ENCODE measurements around the gene TRMT2A. TPM values are rescaled to one million over a fixed set of nuclear protein-coding genes. Genes with fewer than 3 reads are reported as not detected.

The TRMT2A gene
- total RNA-seq, 3 donors from 2014 or later: 143 to 161 (median 146) TPM

GRCh38 chr22:20142711-20143621 is 25.9 kb upstream of the TRMT2A start:
- Mint-ChIP-seq H3K4me3 (no peak overlapping the region), H3K27me3 (ENCODE audit: low read depth) (no peaks in the 10 kb centered on the region), H3K36me3 (ENCODE audit: insufficient read depth) (peaks cover 4% of the 10 kb centered on the region), H3K4me1 (ENCODE audit: low read depth) (peaks cover 1% of the 10 kb centered on the region), H3K9me3 (no peaks in the 10 kb centered on the region)
- no peak for ATAC-seq
- no peak for DNase-seq

- Mint-ChIP-seq H3K4me1 (ENCODE audit: low read depth) (peaks cover 10% of the 10 kb centered on the region), H3K27me3 (ENCODE audit: low read depth) (no peaks in the 10 kb centered on the region), H3K4me3 (no peak overlapping the region), H3K9me3 (no peaks in the 10 kb centered on the region), H3K36me3 (ENCODE audit: insufficient read depth) (peaks cover 4% of the 10 kb centered on the region)
- ATAC-seq (no peak), DNase-seq (no peak)
These were observed 24.4 kb upstream of the TRMT2A start for GRCh38 chr22:20141186-20142077.

GRCh38 chr22:20140521-20140964 is 23.5 kb upstream of the TRMT2A start:
- H3K27me3 Mint-ChIP-seq (ENCODE audit: low read depth): no peaks in the 10 kb centered on the region
- peaks cover 12% of the 10 kb centered on the region for H3K4me1 Mint-ChIP-seq (ENCODE audit: low read depth)
- H3K9me3 Mint-ChIP-seq: no peaks in the 10 kb centered on the region
- H3K4me3 Mint-ChIP-seq: no peak overlapping the region
- H3K36me3 Mint-ChIP-seq (ENCODE audit: insufficient read depth): peaks cover 4% of the 10 kb centered on the region
- no peak for DNase-seq
- no peak for ATAC-seq

GRCh38 chr22:20140107-20140445 is 23.1 kb upstream of the TRMT2A start:
- ATAC-seq: no peak
- DNase-seq: no peak
- Mint-ChIP-seq H3K4me1 (ENCODE audit: low read depth) (peaks cover 14% of the 10 kb centered on the region), H3K27me3 (ENCODE audit: low read depth) (no peaks in the 10 kb centered on the region), H3K4me3 (no peak overlapping the region), H3K36me3 (ENCODE audit: insufficient read depth) (peaks cover 4% of the 10 kb centered on the region), H3K9me3 (no peaks in the 10 kb centered on the region)

- peaks cover 18% of the 10 kb centered on the region for H3K4me1 Mint-ChIP-seq (ENCODE audit: low read depth)
- no peaks in the 10 kb centered on the region for H3K9me3 Mint-ChIP-seq
- H3K27me3 Mint-ChIP-seq (ENCODE audit: low read depth): no peaks in the 10 kb centered on the region
- ATAC-seq (no peak), DNase-seq (no peak)
- no peak overlapping the region for H3K4me3 Mint-ChIP-seq
- H3K36me3 Mint-ChIP-seq (ENCODE audit: insufficient read depth): peaks cover 4% of the 10 kb centered on the region
These were observed 22.5 kb upstream of the TRMT2A start for GRCh38 chr22:20139391-20140106.

GRCh38 chr22:20138868-20139267 is 21.8 kb upstream of the TRMT2A start:
- Mint-ChIP-seq H3K9me3 (no peaks in the 10 kb centered on the region), H3K4me1 (ENCODE audit: low read depth) (peaks cover 24% of the 10 kb centered on the region), H3K36me3 (ENCODE audit: insufficient read depth) (peaks cover under 1% of the 10 kb centered on the region), H3K4me3 (no peak overlapping the region), H3K27me3 (ENCODE audit: low read depth) (no peaks in the 10 kb centered on the region)
- no peak for DNase-seq
- no peak for ATAC-seq

GRCh38 chr22:20138417-20138738 is 21.4 kb upstream of the TRMT2A start:
- no peaks in the 10 kb centered on the region for H3K9me3 Mint-ChIP-seq
- ATAC-seq: no peak
- H3K4me3 Mint-ChIP-seq: no peak overlapping the region
- no peaks in the 10 kb centered on the region for H3K27me3 Mint-ChIP-seq (ENCODE audit: low read depth)
- H3K36me3 Mint-ChIP-seq (ENCODE audit: insufficient read depth): no peaks in the 10 kb centered on the region
- no peak for DNase-seq
- peaks cover 27% of the 10 kb centered on the region for H3K4me1 Mint-ChIP-seq (ENCODE audit: low read depth)

- no peak for DNase-seq
- no peak for ATAC-seq
- peaks cover 31% of the 10 kb centered on the region for H3K4me1 Mint-ChIP-seq (ENCODE audit: low read depth)
- no peaks in the 10 kb centered on the region for H3K27me3 Mint-ChIP-seq (ENCODE audit: low read depth)
- no peaks in the 10 kb centered on the region for H3K9me3 Mint-ChIP-seq
- no peak overlapping the region for H3K4me3 Mint-ChIP-seq
- H3K36me3 Mint-ChIP-seq (ENCODE audit: insufficient read depth): no peaks in the 10 kb centered on the region
These were observed 20.8 kb upstream of the TRMT2A start for GRCh38 chr22:20137671-20138416.

- Mint-ChIP-seq H3K9me3 (no peaks in the 10 kb centered on the region), H3K36me3 (ENCODE audit: insufficient read depth) (no peaks in the 10 kb centered on the region), H3K4me1 (ENCODE audit: low read depth) (peaks cover 36% of the 10 kb centered on the region), H3K27me3 (ENCODE audit: low read depth) (no peaks in the 10 kb centered on the region), H3K4me3 (no peak overlapping the region)
- DNase-seq: no peak
- ATAC-seq: no peak
These were observed 20.1 kb upstream of the TRMT2A start for GRCh38 chr22:20137113-20137512.

GRCh38 chr22:20136603-20136873 is 19.5 kb upstream of the TRMT2A start:
- ATAC-seq (no peak), DNase-seq (no peak)
- Mint-ChIP-seq H3K27me3 (ENCODE audit: low read depth) (no peaks in the 10 kb centered on the region), H3K4me3 (no peak overlapping the region), H3K4me1 (ENCODE audit: low read depth) (peaks cover 36% of the 10 kb centered on the region), H3K9me3 (no peaks in the 10 kb centered on the region), H3K36me3 (ENCODE audit: insufficient read depth) (no peaks in the 10 kb centered on the region)

GRCh38 chr22:20135806-20136602 is 19.0 kb upstream of the TRMT2A start:
- H3K36me3 Mint-ChIP-seq (ENCODE audit: insufficient read depth): no peaks in the 10 kb centered on the region
- H3K27me3 Mint-ChIP-seq (ENCODE audit: low read depth): no peaks in the 10 kb centered on the region
- DNase-seq (no peak), ATAC-seq (no peak)
- peaks cover 36% of the 10 kb centered on the region for H3K4me1 Mint-ChIP-seq (ENCODE audit: low read depth)
- no peaks in the 10 kb centered on the region for H3K9me3 Mint-ChIP-seq
- H3K4me3 Mint-ChIP-seq: no peak overlapping the region

- H3K4me1 Mint-ChIP-seq (ENCODE audit: low read depth): peaks cover 36% of the 10 kb centered on the region
- ATAC-seq: no peak
- no peak overlapping the region for H3K4me3 Mint-ChIP-seq
- H3K36me3 Mint-ChIP-seq (ENCODE audit: insufficient read depth): no peaks in the 10 kb centered on the region
- no peaks in the 10 kb centered on the region for H3K27me3 Mint-ChIP-seq (ENCODE audit: low read depth)
- H3K9me3 Mint-ChIP-seq: no peaks in the 10 kb centered on the region
- no peak for DNase-seq
These were observed 18.2 kb upstream of the TRMT2A start for GRCh38 chr22:20135265-20135664.

- Mint-ChIP-seq H3K4me3 (peak overlapping the region; percentile 80), H3K4me1 (ENCODE audit: low read depth) (peaks cover 42% of the 10 kb centered on the region), H3K27me3 (ENCODE audit: low read depth) (no peaks in the 10 kb centered on the region), H3K36me3 (ENCODE audit: insufficient read depth) (no peaks in the 10 kb centered on the region), H3K9me3 (no peaks in the 10 kb centered on the region)
- ATAC-seq: no peak
- no peak for DNase-seq
These were observed 17.0 kb upstream of the TRMT2A start for GRCh38 chr22:20133930-20134549.

All from activated T-cell treated with anti-CD3 and anti-CD28 coated beads, Interleukin-2, amount 50 U/mL, for 4 hours (primary cell).